Progenitor cell of endocrine pancreas (in vitro differentiated cells): ENCODE measurements around the gene OSBP2. TPM values are rescaled to one million over a fixed set of nuclear protein-coding genes. Genes with fewer than 3 reads are reported as not detected.
"Not testable (repeated sequence)": the region's sequence is repeated elsewhere in the genome, so short reads cannot be mapped to it uniquely, and the experiment has no call there.

Source experiments
- DNase-seq: peaks from one replicate; pipeline ENCODE4 v3.0.0; 2021; ENCODE audit warnings: low spot score; ENCODE audit not compliant: unreplicated experiment
- H3K27ac Mint-ChIP-seq: 2 replicates; pipeline ENCODE4 v1.8.0; 2021; ENCODE audit warnings: mild to moderate bottlenecking, moderate library complexity, mixed read lengths
- H3K27me3 Mint-ChIP-seq: 2 replicates; pipeline ENCODE4 v1.8.0; 2021; ENCODE audit warnings: mixed read lengths
- H3K36me3 Mint-ChIP-seq: 2 replicates; pipeline ENCODE4 v1.8.0; 2022; ENCODE audit warnings: mixed read lengths; ENCODE audit not compliant: insufficient read depth
- H3K4me1 Mint-ChIP-seq: 2 replicates; pipeline ENCODE4 v1.8.0; 2021; ENCODE audit warnings: low read depth, mixed read lengths
- H3K4me3 Mint-ChIP-seq: 2 replicates; pipeline ENCODE4 v1.8.0; 2021; ENCODE audit warnings: low read depth, mild to moderate bottlenecking, moderate library complexity, mixed read lengths
- H3K9me3 Mint-ChIP-seq: 2 replicates; pipeline ENCODE4 v1.8.0; 2021; ENCODE audit warnings: low read depth, mixed read lengths
- total RNA-seq: library from RNA; stranded (reverse); gene quantifications from 2 replicates; pipeline ENCODE4 v1.2.1, GENCODE V29; 2021
- TF ChIP-seq, protein P1 (sequence below): fragments of 200-600 bp; sonication (generic); IDR thresholded peaks from one replicate; pipeline ENCODE4 v1.5.0; 2021; ENCODE audit warnings: antibody characterized with exemption, mild to moderate bottlenecking; ENCODE audit not compliant: unreplicated experiment

OSBP2 gene
- total RNA-seq, 1 donor from 2014 or later = 8.3 TPM

DNA sequence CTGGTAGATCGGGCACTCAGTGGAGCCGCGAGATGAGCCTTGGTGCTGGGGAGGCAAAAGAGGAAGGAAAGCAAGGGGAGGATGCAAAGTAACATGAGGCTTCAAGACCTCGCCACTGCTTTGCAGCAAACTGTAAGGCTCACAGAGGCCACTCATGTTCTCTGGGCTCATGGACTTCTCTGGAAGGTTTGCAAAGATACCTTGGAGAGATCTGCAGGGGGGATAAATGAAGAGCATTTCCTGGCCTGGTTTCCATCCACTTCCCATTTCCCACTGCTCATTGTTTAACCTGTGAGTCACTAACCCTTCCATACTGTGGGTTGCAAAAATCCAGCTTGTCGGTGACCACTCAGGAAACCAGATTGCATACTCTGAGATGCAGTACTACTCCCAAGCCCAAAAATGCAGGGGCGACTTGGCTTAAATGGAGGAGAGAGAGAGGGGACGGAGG lies 38.5 kb downstream of the OSBP2 start:
- Mint-ChIP-seq H3K27ac (no peak overlapping the region), H3K4me3 (no peak overlapping the region), H3K4me1 (no peaks in the 10 kb centered on the region), H3K27me3 (no peaks in the 10 kb centered on the region), H3K36me3 (no peaks in the 10 kb centered on the region), H3K9me3 (no peaks in the 10 kb centered on the region)
- TF ChIP-seq, protein P1, sequence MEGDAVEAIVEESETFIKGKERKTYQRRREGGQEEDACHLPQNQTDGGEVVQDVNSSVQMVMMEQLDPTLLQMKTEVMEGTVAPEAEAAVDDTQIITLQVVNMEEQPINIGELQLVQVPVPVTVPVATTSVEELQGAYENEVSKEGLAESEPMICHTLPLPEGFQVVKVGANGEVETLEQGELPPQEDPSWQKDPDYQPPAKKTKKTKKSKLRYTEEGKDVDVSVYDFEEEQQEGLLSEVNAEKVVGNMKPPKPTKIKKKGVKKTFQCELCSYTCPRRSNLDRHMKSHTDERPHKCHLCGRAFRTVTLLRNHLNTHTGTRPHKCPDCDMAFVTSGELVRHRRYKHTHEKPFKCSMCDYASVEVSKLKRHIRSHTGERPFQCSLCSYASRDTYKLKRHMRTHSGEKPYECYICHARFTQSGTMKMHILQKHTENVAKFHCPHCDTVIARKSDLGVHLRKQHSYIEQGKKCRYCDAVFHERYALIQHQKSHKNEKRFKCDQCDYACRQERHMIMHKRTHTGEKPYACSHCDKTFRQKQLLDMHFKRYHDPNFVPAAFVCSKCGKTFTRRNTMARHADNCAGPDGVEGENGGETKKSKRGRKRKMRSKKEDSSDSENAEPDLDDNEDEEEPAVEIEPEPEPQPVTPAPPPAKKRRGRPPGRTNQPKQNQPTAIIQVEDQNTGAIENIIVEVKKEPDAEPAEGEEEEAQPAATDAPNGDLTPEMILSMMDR = no peak
- no peak for DNase-seq

DNA sequence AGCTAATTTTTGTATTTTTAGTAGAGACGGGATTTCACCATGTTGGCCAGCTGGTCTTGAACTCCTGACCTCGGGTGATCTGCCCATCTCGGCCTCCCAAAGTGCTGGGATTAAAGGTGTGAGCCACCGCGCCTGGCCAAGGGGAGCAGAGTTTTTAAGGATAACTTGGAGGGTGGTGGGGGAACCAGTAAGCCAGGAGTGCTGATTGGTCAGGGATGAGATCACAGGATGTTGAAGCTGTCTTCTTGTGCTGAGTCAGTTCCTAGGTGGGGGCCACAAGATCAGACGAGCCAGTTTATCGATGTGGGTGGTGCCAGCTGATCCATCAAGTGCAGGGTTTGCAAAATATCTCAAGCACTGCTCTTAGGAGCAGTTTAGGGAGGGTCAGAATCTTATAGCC lies 45.3 kb downstream of the OSBP2 start:
- not testable (repeated sequence) for H3K27me3 Mint-ChIP-seq, H3K36me3 Mint-ChIP-seq, DNase-seq, H3K9me3 Mint-ChIP-seq, H3K27ac Mint-ChIP-seq, H3K4me3 Mint-ChIP-seq, H3K4me1 Mint-ChIP-seq

- H3K9me3 Mint-ChIP-seq, H3K4me1 Mint-ChIP-seq, DNase-seq, H3K27me3 Mint-ChIP-seq, H3K36me3 Mint-ChIP-seq, H3K4me3 Mint-ChIP-seq: not testable (repeated sequence)
- peak overlapping the region; percentile 51 for H3K27ac Mint-ChIP-seq
These were observed 45.8 kb downstream of the OSBP2 start for GRCh38 chr22:30740511-30740910.

GRCh38 chr22:30742291-30743256 lies 47.9 kb downstream of the OSBP2 start:
- H3K36me3 Mint-ChIP-seq = no peaks in the 10 kb centered on the region
- DNase-seq = no peak
- H3K4me1 Mint-ChIP-seq = no peaks in the 10 kb centered on the region
- H3K9me3 Mint-ChIP-seq = no peaks in the 10 kb centered on the region
- no peak overlapping the region for H3K4me3 Mint-ChIP-seq
- H3K27me3 Mint-ChIP-seq = no peaks in the 10 kb centered on the region
- H3K27ac Mint-ChIP-seq = no peak overlapping the region
- TF ChIP-seq, protein P1 = no peak

DNA sequence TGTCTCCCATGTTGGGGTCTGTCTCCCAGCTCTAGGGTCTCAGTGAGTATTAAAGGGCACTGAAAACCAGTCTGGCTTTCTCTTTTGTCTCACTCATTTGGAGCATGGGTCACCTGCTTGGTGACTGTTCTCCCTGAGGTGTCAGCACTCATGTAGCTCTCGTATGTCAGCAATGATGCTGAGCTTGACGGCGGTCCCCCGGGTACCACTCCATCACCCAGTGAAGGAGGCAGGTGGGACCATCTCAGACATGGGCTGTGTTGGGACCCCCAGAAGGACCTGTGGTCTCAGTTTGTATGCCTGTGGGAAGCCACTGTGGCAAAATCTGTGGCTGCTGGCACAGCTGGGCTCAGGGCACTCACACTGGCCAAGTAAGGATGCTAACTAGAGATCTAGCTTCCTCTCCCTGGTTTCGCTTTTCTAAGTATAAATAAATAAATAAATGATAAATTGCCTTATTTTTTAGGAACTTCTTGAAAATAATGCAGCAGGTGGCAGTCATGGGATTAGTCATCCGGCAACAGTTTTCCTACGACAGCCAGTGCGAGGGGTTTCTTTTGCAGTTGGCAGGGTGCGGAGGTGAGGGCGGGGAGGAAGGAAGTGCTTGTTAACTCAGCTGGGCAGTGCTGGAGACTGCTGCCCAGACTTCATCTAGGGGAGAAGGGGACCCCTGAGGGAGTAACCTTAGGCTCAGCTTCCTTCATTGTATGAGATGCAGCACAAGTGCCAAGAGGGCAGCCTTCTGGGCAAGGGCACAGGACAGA lies 48.8 kb downstream of the OSBP2 start:
- Mint-ChIP-seq H3K4me3 (no peak overlapping the region), H3K9me3 (no peaks in the 10 kb centered on the region), H3K27ac (no peak overlapping the region), H3K27me3 (no peaks in the 10 kb centered on the region), H3K36me3 (no peaks in the 10 kb centered on the region), H3K4me1 (no peaks in the 10 kb centered on the region)
- no peak for DNase-seq
- TF ChIP-seq, protein P1 = no peak

GRCh38 chr22:30744224-30744623 lies 49.5 kb downstream of the OSBP2 start:
- H3K27me3 Mint-ChIP-seq = no peaks in the 10 kb centered on the region
- no peak for DNase-seq
- H3K4me1 Mint-ChIP-seq = no peaks in the 10 kb centered on the region
- no peaks in the 10 kb centered on the region for H3K36me3 Mint-ChIP-seq
- H3K27ac Mint-ChIP-seq = no peak overlapping the region
- H3K4me3 Mint-ChIP-seq = no peak overlapping the region
- TF ChIP-seq, protein P1 = no peak
- H3K9me3 Mint-ChIP-seq = no peaks in the 10 kb centered on the region
